GM19463 (cell line): ENCODE results near the gene PITPNM1.

ENCODE experiments used
- ATAC-seq: cut with Tn5 transposase; IDR thresholded peaks from one replicate; pipeline ENCODE4 v1.9.1; 2021; ENCODE audit warnings: mild to moderate bottlenecking, moderate library complexity; ENCODE audit not compliant: unreplicated experiment

PITPNM1 gene

GRCh38 chr11:67504005-67504949 lies 886 bp downstream of the PITPNM1 start:
- ATAC-seq: no peak

- no peak for ATAC-seq
Observed at GRCh38 chr11:67503119-67504004, 1.8 kb downstream of the PITPNM1 start.

- no peak for ATAC-seq
Observed at GRCh38 chr11:67502328-67502979, 2.7 kb downstream of the PITPNM1 start.

GRCh38 chr11:67501854-67502253 lies 3.3 kb downstream of the PITPNM1 start:
- ATAC-seq: no peak

GRCh38 chr11:67500831-67501715 lies 4.1 kb downstream of the PITPNM1 start:
- ATAC-seq: no peak

- no peak for ATAC-seq
Observed at GRCh38 chr11:67500484-67500821, 4.7 kb downstream of the PITPNM1 start.

- no peak for ATAC-seq
Observed at GRCh38 chr11:67499808-67500483, 5.2 kb downstream of the PITPNM1 start.

GRCh38 chr11:67498544-67498972 lies 6.6 kb downstream of the PITPNM1 start:
- ATAC-seq: no peak

- ATAC-seq: no peak
Observed at GRCh38 chr11:67497656-67498291, 7.4 kb downstream of the PITPNM1 start.

- ATAC-seq: no peak
Observed at GRCh38 chr11:67496113-67496512, 9.1 kb downstream of the PITPNM1 start.

GRCh38 chr11:67495234-67496005 lies 9.7 kb downstream of the PITPNM1 start:
- no peak for ATAC-seq

- no peak for ATAC-seq
Observed at GRCh38 chr11:67494371-67495233, 10.6 kb downstream of the PITPNM1 start.

- ATAC-seq: no peak
Observed at GRCh38 chr11:67493548-67494370, 11.4 kb downstream of the PITPNM1 start.

GRCh38 chr11:67492801-67493547 lies 12.2 kb downstream of the PITPNM1 start:
- ATAC-seq: no peak

GRCh38 chr11:67492069-67492727 lies 13.0 kb downstream of the PITPNM1 start:
- ATAC-seq: no peak
